Dedifferentiated amniotic fluid mesenchymal stem cell (primary cell): ENCODE measurements around the gene SFRP5.

ENCODE experiments used
- DNase-seq: peaks from one replicate; pipeline ENCODE4 v3.0.0-alpha.2; 2016; ENCODE audit errors: extremely low spot score

The SFRP5 gene

DNA sequence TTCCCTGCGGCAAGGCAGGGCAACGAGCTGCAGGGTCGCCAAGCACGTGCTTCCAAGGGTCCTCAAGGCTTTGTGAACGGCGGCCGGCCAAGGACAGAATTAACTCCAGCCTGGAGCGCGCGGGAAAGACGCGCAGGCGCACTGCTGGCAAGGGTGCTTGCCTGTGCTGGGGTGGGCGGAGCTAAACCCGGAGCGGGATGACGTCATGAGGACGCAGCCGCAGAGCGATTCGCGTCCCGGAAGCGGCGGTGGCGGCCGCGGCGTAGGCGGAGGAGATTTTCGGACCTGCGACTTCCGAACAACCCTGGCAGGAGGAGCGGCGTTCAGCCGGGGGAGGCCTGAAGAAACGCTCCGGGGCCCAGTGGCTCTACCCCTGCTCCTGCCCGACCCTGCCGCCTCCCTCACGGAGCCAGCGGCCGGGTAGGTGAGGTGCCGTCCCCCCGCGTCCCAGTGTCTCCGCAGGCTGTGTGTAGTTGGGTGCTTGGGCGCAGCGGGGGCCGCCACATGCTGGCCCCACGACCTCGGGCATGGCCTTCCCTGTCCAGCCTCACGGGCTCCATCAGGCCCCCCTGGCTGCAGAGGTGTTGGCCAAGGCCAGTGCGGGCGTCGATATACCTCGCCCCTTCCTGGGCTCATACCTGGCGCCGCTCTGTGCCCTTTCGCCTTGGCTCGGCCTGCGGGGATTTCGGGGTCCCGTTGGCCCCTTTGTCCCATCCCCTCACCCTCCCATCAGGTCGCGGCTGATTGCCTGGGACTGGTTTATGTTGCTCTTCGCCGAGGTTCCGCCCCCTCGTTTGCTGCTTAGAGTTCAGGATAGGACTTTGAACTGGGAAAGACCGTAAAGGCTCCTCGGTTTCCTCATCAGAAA lies 34.7 kb downstream of the SFRP5 start, which contains the start of gene ZFYVE27:
Gene ZFYVE27, plus strand, starts transcription at position 227 of the 868 bp plus-strand sequence. CDS start 1,350 bp downstream, outside the sequence.
- peak; percentile 94 for DNase-seq

DNA sequence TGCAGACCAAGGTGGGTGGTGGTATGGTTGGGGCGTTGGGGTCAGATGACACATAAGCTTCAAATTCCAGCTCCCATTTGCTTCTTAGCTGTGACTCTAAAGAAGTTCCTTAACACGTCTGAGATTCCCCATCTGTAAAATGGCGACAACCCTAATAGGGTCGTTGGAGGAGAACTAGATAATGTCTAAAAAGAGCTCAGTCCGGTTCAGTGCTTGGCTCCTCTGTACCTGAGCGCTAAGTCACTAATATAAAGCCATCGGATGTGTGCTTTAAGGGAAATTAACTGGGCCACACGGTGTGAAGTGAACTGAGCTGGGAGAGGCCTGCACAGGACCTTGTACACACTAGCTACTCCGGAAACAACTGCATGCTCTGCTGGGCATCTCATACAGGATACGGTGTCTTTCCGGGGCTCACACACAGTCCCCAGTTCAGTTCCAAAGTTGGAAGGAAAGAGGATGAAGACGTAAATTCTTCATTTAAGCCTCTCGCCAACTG lies 35.3 kb downstream of the SFRP5 start:
- DNase-seq = no peak

- DNase-seq = no peak
Measured at GRCh38 chr10:97734021-97734420, 37.8 kb downstream of the SFRP5 start.

GRCh38 chr10:97733256-97733655 lies 38.5 kb downstream of the SFRP5 start:
- DNase-seq = no peak

- no peak for DNase-seq
Measured at GRCh38 chr10:97732052-97732359, 39.8 kb downstream of the SFRP5 start.

DNA sequence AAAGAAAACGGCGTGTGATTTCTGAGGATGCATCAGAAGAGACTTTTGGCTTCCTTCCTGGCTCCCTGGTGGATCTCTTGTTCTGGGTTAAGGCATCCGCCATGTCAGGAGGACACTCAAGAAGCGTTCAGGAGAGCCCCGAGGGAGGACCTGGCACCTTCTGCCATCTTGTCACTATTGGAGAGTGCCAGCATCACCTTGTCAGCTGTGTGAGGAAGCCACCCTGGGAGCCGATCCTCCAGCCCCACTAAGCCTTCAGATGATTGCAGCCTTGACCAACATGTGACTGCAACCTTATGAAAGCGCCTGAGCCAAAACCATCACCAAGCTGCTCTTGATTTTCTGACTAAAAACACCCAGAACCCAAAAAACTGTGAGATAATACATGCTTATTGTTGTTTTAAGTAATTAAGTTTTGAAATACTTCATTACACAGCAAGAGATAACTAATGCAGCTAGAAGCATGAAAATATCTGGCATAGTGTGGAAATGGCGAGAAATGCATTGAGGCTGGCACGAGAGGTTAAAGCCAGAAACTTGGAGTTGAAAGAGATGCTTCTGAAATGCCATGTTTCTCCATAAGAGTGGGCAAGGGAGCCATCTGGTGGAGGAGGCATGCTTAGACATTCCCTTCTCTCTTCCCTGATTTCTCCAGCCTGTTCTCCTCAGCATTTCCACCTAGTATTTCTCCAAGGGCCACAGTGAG lies 40.3 kb downstream of the SFRP5 start:
- peak; percentile 75 for DNase-seq

- no peak for DNase-seq
Measured at GRCh38 chr10:97729014-97729413, 42.8 kb downstream of the SFRP5 start.

- no peak for DNase-seq
Measured at GRCh38 chr10:97726636-97727178, 45.1 kb downstream of the SFRP5 start.

DNA sequence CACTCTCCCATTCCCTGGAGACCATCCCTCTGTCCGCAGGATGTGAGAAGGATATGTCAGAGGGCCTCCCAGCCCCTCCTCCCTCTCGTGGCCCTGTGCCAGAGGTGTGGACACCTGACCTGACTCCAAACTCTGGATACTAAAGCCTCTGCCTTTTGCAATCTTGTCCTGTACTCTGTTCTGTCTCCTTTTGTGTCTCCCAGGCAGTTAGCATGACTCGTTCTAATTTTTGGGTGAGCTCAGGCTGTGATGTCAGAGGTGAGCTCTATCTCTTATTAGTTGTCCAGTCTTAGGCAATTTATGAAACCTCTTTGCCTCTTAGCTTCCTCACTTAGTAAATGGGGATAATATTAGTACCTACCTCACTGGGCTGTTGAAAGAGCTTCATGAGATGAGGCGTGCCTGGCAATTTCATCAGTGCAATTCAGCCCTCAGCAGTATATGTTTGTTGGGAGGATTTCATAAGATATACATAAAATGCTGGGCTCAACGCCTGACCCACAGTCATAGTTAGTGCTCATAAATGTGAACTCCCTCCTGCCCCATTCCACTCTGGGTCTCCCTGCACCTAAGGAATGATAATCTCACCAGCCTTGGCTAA lies 47.4 kb downstream of the SFRP5 start:
- no peak for DNase-seq

DNA sequence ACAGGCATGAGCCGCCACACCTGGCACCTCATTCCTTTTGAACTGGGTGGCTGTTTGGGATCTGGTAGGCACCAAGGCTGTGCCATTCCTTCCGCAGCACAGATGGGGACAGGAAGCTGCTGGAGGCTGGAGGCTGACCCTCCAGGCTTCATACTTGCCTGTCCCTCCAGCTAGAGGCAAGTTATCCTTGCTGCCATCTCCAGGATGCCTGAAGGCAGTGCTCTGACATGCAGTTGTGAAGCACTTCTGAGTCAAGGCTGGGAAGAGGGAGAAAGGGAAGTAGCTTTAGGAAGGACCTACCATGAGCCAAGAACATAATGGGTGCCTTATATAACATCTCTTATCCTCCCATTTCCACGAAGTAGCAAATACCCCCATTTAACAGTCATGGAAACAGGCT lies 48.8 kb downstream of the SFRP5 start:
- no peak for DNase-seq

GRCh38 chr10:97721871-97722780 lies 49.7 kb downstream of the SFRP5 start:
- no peak for DNase-seq

GRCh38 chr10:97719602-97720001 lies 52.2 kb downstream of the SFRP5 start:
- no peak for DNase-seq

DNA sequence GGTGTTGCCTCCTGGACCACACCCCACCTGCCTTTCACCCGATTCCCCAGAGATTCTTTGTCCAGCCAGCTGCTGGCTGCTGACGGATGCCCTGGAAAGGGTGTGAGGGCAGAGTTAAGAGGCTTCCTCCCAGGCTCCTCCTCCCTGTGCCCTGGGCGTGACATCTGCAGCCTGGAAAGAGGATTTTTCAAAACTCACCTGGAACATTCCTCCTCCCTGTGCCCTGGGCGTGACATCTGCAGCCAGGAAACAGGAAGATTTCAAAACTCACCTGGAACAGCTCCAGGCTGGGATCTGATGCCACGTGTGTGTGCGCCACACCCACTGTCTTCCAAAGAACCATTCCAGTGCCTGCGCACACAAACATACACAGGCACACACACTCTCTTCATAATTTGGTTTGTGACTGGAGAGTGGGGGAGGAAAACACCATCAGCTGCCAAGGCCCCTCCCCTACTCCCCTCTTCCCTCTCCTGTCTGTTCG lies 53.1 kb downstream of the SFRP5 start:
- no peak for DNase-seq

DNA sequence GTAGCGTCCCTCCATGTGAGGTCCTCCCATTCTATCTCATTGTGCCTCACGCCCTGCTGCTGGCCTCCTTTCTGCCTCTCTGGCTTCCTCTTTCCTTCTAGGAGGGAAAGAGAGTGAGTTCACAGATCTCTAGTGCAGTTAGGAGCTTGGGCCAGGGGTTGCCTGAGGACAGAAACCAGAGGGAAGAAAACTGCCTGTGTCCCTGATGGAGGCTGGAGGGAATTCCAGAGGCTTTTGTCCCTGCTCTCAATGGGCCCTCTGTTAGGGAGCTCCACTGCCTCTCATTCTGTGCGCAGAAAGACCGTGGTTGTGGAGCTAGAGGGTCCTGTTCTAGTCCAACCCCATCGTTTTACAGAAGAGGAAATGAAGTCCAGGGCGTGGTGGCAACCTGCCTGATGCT lies 53.6 kb downstream of the SFRP5 start:
- no peak for DNase-seq

DNA sequence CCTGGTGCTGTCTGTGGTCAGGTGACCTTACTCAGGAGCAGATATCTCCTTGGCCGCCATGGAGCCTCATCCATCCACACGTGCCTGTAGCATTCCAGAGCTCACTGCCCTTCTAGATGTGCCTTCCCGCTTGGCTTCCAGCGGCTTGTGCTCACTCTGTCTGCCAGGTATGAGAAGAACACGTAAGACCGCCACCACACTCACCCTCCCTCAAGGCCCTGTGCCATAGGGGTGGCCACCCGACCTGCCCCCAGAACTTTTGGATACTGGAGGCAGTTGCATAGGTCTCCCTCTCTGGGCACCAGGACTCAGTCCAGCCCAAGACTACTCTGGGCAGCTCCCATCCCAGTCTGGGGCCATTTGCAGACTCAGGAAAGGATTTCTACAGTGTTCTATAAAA lies 54.2 kb downstream of the SFRP5 start:
- DNase-seq = no peak
